GM13976 (cell line): ENCODE measurements around the gene KREMEN1.
"Not testable (repeated sequence)": the region's sequence is repeated elsewhere in the genome, so short reads cannot be mapped to it uniquely, and the experiment has no call there.

ENCODE experiments used
- DNase-seq: peaks from one replicate; pipeline ENCODE4 v3.0.0; 2012; ENCODE audit warnings: low spot score
- in situ Hi-C: fragments of 300-500 bp; cut with MboI; formaldehyde crosslinking; loops from one replicate; pipeline ENCODE4 v1.12.0; 2022; ENCODE audit warnings: low sequenced_read_pairs, mixed read lengths, inconsistent platforms; ENCODE audit not compliant: unreplicated experiment
- TF ChIP-seq, protein P1 (sequence below): IDR thresholded peaks from 2 replicates; pipeline ENCODE4 v1.5.1; 2012; ENCODE audit warnings: borderline replicate concordance, mild to moderate bottlenecking; ENCODE audit not compliant: insufficient read depth; ENCODE audit errors: extremely low read depth, missing control alignments, control extremely low read depth

Gene KREMEN1

DNA sequence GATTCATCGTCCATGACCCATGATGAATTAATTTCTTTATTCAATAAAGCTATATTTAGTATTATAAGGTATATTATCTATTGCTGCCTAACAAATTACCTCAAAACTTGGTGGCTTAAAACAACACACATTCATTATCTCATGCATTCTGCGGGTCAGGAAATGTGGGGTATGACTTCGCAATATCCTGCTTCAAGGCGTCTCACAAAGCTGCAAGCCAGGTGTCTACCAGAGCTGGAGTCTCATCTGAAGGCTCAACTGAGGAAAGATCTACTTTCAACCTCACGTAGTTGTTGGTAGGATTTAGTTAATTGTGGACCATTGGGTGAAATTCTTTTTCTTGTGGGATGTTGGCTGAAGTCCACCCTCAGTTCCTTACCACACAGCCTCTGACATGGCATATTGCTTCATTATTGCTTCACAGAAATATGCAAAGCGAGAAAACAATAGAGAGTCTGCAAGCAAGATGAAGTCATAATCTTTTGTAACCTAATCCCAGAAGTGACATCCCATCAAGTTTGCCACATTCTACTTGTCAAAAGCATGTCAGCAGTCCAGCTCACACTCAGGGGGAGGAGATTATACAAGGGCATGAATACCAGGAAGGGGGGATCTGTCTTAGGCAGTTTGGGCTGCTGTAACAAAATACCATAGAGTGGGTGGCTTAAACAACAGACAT, 45.1 kb downstream of the KREMEN1 start:
- in situ Hi-C loops = no loop called here
- TF ChIP-seq, protein P1, sequence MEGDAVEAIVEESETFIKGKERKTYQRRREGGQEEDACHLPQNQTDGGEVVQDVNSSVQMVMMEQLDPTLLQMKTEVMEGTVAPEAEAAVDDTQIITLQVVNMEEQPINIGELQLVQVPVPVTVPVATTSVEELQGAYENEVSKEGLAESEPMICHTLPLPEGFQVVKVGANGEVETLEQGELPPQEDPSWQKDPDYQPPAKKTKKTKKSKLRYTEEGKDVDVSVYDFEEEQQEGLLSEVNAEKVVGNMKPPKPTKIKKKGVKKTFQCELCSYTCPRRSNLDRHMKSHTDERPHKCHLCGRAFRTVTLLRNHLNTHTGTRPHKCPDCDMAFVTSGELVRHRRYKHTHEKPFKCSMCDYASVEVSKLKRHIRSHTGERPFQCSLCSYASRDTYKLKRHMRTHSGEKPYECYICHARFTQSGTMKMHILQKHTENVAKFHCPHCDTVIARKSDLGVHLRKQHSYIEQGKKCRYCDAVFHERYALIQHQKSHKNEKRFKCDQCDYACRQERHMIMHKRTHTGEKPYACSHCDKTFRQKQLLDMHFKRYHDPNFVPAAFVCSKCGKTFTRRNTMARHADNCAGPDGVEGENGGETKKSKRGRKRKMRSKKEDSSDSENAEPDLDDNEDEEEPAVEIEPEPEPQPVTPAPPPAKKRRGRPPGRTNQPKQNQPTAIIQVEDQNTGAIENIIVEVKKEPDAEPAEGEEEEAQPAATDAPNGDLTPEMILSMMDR = no peak
- no peak for DNase-seq

DNA sequence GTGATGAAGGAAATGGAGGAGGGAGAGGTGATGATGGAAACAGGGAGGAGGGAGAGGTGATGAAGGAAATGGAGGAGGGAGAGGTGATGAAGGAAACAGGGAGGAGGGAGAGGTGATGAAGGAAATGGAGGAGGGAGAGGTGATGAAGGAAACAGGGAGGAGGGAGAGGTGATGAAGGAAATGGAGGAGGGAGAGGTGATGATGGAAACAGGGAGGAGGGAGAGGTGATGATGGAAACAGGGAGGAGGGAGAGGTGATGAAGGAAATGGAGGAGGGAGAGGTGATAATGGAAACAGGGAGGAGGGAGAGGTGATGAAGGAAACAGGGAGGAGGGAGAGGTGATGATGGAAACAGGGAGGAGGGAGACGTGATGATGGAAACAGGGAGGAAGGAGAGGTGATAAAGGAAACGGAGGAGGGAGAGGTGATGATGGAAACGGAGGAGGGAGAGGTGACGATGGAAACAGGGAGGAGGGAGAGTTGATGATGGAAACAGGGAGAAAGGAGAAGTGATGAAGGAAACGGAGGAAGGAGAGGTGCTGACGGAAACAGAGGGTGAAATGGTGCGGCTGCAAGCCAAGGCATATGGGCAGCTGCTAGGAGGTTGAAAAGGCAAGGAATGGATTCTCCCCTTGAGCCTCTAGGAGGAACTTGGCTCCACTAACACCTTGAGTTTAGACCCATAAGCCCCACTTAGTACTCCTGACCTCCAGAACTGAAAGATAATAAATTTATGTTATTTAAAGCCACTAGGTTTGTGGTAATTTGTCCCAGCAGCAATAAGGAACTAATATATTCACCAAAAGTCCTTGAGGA, 47.5 kb downstream of the KREMEN1 start:
- DNase-seq = not testable (repeated sequence)

DNA sequence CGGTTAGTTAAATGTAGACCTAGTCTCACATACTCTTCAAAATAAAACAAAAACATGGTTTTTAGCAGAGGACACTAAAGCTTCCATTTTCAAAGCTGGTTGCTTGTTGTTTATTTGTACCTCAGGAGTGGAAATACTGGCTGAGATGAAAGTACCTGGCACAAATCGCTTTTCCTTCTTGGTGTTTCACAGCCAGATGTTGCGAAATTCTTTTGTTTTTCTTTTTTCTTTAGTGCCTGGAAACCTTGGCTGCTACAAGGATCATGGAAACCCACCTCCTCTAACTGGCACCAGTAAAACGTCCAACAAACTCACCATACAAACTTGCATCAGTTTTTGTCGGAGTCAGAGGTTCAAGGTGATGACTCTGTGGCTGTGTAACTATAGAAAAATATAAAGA, 48.3 kb downstream of the KREMEN1 start:
- DNase-seq = no peak
- TF ChIP-seq, protein P1 = no peak
- in situ Hi-C loops = no loop called here

More for the DNA sequence above, 47.5 kb downstream of the KREMEN1 start:
- in situ Hi-C loops = not testable (repeated sequence)

DNA sequence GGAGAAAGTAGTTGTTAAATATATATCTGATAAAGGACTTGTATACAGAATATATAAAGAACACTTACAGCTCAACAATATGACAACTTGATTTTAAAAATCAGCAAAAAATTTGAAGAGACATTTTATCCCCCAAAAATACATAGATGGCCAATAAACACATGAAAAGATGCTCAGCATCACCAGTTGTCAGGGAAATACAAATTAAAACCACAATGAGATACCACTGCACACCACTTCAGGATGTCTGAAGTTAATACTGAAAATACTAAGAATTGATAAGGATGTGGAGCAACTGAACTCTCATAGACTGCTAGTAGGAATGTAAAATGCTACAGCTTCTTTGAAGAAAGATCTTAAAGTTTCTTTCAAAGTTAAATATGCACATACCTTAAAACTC, 49.2 kb downstream of the KREMEN1 start:
- in situ Hi-C loops = no loop called here
- DNase-seq = no peak
- TF ChIP-seq, protein P1 = no peak

DNA sequence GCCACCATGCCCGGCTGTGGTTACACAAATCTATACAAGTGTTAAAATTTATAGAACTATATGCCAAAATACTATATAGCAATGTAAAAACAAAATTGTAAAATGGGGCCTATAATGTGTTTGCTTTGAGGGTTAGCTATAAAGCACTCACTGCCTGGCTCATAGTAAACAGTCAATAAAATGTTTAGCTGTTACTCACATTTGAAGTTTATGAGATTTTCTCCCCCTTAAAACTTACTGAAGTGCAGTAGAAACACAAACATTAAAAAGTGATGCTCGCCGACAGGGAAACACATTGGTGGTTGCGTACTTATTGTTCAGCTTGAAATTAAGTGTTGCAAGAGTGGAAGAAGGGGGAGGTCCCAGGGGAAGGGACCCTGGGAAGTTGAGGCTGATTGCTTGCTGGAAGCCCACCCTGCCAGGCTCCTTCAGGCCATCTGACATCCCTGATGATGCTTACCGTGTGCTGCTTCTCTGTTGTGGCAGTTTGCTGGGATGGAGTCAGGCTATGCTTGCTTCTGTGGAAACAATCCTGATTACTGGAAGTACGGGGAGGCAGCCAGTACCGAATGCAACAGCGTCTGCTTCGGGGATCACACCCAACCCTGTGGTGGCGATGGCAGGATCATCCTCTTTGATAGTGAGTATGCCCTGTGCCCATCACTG, 52.1 kb downstream of the KREMEN1 start:
- TF ChIP-seq, protein P1 = no peak
- in situ Hi-C loops = no loop called here
- DNase-seq = no peak

DNA sequence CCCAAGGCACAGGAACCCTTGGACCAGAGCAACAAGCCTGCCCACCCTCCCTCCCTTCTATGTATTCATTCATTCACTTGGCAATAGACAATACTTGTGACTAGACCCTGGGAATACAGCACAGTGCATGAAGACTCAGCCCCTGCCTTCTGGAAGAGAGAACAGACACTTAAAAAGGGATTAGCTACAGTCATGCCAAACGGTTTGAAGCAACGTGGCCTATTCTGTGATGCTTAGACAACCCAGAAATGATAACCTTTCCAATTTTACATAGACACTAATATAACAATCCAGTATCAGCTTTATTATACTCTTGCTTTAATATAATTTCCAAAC, 52.6 kb downstream of the KREMEN1 start:
- TF ChIP-seq, protein P1 = no peak
- in situ Hi-C loops = no loop called here

DNA sequence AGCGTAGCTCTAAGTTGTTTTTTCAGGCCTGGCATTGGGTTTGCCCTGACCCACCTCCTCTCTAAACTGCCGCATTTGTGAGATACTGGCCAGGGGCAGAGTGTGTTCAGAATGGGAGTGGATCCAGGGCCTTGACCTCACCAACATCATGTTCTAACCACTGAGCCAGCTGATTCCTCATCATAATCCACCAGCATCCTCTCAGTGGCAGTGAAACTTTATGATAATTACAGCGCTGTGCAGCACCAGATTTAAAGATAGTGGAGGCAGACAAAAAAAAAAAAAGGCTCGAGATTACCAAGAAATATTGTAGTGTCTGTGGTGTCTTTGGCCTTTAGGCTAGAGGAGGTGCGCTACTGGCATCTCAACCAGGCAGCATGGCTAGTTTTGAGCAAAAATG, 53.0 kb downstream of the KREMEN1 start:
- TF ChIP-seq, protein P1 = no peak
- in situ Hi-C loops = no loop called here
- no peak for DNase-seq

More for the DNA sequence above, 52.6 kb downstream of the KREMEN1 start:
- no peak for DNase-seq
